Progenitor cell of endocrine pancreas (in vitro differentiated cells): ENCODE measurements around the gene STRN3. TPM values are rescaled to one million over a fixed set of nuclear protein-coding genes. Genes with fewer than 3 reads are reported as not detected.

Experiments
- DNase-seq: peaks from one replicate; pipeline ENCODE4 v3.0.0; 2021; ENCODE audit warnings: low spot score; ENCODE audit not compliant: unreplicated experiment
- H3K27ac Mint-ChIP-seq: 2 replicates; pipeline ENCODE4 v1.8.0; 2021; ENCODE audit warnings: mild to moderate bottlenecking, moderate library complexity, mixed read lengths
- H3K27me3 Mint-ChIP-seq: 2 replicates; pipeline ENCODE4 v1.8.0; 2021; ENCODE audit warnings: mixed read lengths
- H3K36me3 Mint-ChIP-seq: 2 replicates; pipeline ENCODE4 v1.8.0; 2022; ENCODE audit warnings: mixed read lengths; ENCODE audit not compliant: insufficient read depth
- H3K4me1 Mint-ChIP-seq: 2 replicates; pipeline ENCODE4 v1.8.0; 2021; ENCODE audit warnings: low read depth, mixed read lengths
- H3K4me3 Mint-ChIP-seq: 2 replicates; pipeline ENCODE4 v1.8.0; 2021; ENCODE audit warnings: low read depth, mild to moderate bottlenecking, moderate library complexity, mixed read lengths
- H3K9me3 Mint-ChIP-seq: 2 replicates; pipeline ENCODE4 v1.8.0; 2021; ENCODE audit warnings: low read depth, mixed read lengths
- long read RNA-seq: library from polyadenylated mRNA; unstranded; transcript quantifications from one replicate; pipeline ENCODE4 v2.0.0, GENCODE V29; 2020
- total RNA-seq: library from RNA; stranded (reverse); gene quantifications from 2 replicates; pipeline ENCODE4 v1.2.1, GENCODE V29; 2021
- TF ChIP-seq, protein P1 (sequence below): fragments of 200-600 bp; sonication (generic); IDR thresholded peaks from one replicate; pipeline ENCODE4 v1.5.0; 2021; ENCODE audit warnings: antibody characterized with exemption, mild to moderate bottlenecking; ENCODE audit not compliant: unreplicated experiment

The STRN3 gene, protein sequence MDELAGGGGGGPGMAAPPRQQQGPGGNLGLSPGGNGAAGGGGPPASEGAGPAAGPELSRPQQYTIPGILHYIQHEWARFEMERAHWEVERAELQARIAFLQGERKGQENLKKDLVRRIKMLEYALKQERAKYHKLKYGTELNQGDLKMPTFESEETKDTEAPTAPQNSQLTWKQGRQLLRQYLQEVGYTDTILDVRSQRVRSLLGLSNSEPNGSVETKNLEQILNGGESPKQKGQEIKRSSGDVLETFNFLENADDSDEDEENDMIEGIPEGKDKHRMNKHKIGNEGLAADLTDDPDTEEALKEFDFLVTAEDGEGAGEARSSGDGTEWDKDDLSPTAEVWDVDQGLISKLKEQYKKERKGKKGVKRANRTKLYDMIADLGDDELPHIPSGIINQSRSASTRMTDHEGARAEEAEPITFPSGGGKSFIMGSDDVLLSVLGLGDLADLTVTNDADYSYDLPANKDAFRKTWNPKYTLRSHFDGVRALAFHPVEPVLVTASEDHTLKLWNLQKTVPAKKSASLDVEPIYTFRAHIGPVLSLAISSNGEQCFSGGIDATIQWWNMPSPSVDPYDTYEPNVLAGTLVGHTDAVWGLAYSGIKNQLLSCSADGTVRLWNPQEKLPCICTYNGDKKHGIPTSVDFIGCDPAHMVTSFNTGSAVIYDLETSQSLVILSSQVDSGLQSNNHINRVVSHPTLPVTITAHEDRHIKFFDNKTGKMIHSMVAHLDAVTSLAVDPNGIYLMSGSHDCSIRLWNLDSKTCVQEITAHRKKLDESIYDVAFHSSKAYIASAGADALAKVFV
- 46.7 and 54.8 TPM in 2 replicates for total RNA-seq
- long read RNA-seq, partial matches to known transcripts = 2 of 5 reads
- long read RNA-seq, other reads (novel, unspliced or antisense) = 3 of 5 reads

- peak within 1 kb of the TSS; percentile 88 for H3K4me3 Mint-ChIP-seq
- peaks cover 5% of the 10 kb centered on the region for H3K9me3 Mint-ChIP-seq
Measured at GRCh38 chr14:31026077-31026449, at the start of gene STRN3. STRN3 (minus strand) TSS chr14:31026379; CDS start chr14:31026185, 194 bp downstream.

DNA sequence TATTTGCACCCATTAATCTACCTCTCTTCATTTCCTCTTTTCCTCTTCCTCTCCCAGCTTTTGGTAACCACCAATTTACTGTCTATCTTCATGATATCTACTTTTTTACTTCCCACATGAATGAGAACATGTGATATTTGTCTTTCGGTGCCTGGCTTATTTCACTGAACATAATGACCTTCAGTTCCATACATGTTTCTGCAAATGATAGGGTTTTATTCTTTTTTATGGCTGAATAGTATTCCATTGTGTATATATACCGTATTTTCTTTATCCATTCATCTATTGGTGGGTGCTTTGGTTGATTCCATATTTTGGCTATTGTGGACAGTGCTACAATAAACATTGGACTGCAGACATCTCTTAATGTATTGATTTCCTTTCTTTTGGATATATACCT is 49.0 kb upstream of the STRN3 start:
- TF ChIP-seq, protein P1, sequence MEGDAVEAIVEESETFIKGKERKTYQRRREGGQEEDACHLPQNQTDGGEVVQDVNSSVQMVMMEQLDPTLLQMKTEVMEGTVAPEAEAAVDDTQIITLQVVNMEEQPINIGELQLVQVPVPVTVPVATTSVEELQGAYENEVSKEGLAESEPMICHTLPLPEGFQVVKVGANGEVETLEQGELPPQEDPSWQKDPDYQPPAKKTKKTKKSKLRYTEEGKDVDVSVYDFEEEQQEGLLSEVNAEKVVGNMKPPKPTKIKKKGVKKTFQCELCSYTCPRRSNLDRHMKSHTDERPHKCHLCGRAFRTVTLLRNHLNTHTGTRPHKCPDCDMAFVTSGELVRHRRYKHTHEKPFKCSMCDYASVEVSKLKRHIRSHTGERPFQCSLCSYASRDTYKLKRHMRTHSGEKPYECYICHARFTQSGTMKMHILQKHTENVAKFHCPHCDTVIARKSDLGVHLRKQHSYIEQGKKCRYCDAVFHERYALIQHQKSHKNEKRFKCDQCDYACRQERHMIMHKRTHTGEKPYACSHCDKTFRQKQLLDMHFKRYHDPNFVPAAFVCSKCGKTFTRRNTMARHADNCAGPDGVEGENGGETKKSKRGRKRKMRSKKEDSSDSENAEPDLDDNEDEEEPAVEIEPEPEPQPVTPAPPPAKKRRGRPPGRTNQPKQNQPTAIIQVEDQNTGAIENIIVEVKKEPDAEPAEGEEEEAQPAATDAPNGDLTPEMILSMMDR = no peak
- H3K36me3 Mint-ChIP-seq = peaks cover 22% of the 10 kb centered on the region
- peaks cover 12% of the 10 kb centered on the region for H3K9me3 Mint-ChIP-seq

More at GRCh38 chr14:31026077-31026449, at the start of gene STRN3:
- Mint-ChIP-seq H3K4me1 (peaks cover 30% of the 10 kb centered on the region), H3K36me3 (peaks cover 11% of the 10 kb centered on the region), H3K27me3 (no peaks in the 10 kb centered on the region), H3K27ac (peak within 1 kb of the TSS; percentile 98)
- TF ChIP-seq, protein P1 = no peak
- no peak for DNase-seq

DNA sequence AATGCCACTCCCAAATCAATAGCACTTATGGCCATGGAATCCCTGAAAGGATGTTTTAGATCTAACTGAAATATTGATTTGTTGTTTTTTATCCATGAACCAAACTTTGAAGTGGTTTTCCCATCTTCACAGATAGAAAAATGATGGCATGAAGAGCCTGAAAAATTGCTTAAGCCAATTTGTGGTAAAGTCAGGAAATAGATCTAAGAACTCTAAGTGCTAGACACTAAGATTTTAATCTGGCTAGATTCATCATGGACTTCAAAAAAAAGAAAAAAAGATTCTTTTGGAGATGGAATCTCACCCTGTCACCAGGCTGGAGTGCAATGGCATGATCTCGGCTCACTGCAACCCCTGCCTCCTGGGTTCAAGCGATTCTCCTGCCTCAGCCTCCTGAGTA is 45.0 kb upstream of the STRN3 start:
- H3K9me3 Mint-ChIP-seq = peaks cover 7% of the 10 kb centered on the region
- DNase-seq = no peak
- no peaks in the 10 kb centered on the region for H3K27me3 Mint-ChIP-seq
- H3K4me3 Mint-ChIP-seq = no peak overlapping the region
- TF ChIP-seq, protein P1 = no peak
- H3K36me3 Mint-ChIP-seq = peaks cover 18% of the 10 kb centered on the region
- H3K27ac Mint-ChIP-seq = no peak overlapping the region
- peaks cover 2% of the 10 kb centered on the region for H3K4me1 Mint-ChIP-seq

More for the DNA sequence above, 49.0 kb upstream of the STRN3 start:
- no peaks in the 10 kb centered on the region for H3K4me1 Mint-ChIP-seq
- no peak overlapping the region for H3K27ac Mint-ChIP-seq
- H3K4me3 Mint-ChIP-seq = no peak overlapping the region
- no peaks in the 10 kb centered on the region for H3K27me3 Mint-ChIP-seq
- DNase-seq = no peak

DNA sequence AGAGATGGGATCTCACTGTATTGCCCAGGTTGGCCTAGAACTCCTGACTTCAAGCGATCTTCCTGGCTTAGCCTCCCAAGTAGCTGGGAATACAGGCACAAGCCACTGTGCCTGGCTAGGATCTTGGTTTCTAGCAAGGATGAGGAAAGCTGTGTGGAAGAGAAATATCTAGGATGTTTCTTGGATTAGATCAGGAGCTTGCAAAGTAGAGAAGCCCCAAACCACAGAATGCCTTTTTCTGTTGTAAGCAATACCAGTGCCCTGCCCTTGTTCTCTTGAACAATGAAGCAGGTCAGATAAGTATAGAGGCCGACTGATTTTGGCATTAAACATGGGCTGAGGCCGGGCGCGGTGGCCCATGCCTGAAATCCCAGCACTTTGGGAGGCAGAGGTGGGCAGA is 44.3 kb upstream of the STRN3 start:
- no peak for DNase-seq
- TF ChIP-seq, protein P1 = no peak
- no peak overlapping the region for H3K4me3 Mint-ChIP-seq
- peaks cover 5% of the 10 kb centered on the region for H3K9me3 Mint-ChIP-seq
- peaks cover 13% of the 10 kb centered on the region for H3K36me3 Mint-ChIP-seq
- H3K4me1 Mint-ChIP-seq = peaks cover 2% of the 10 kb centered on the region
- no peak overlapping the region for H3K27ac Mint-ChIP-seq
- H3K27me3 Mint-ChIP-seq = no peaks in the 10 kb centered on the region

- H3K4me3 Mint-ChIP-seq = no peak overlapping the region
- peaks cover 8% of the 10 kb centered on the region for H3K36me3 Mint-ChIP-seq
- no peaks in the 10 kb centered on the region for H3K9me3 Mint-ChIP-seq
Measured at GRCh38 chr14:31069343-31069742, 43.2 kb upstream of the STRN3 start.

More at GRCh38 chr14:31069343-31069742, 43.2 kb upstream of the STRN3 start:
- DNase-seq = no peak
- Mint-ChIP-seq H3K4me1 (peaks cover 2% of the 10 kb centered on the region), H3K27ac (no peak overlapping the region), H3K27me3 (no peaks in the 10 kb centered on the region)
- TF ChIP-seq, protein P1 = no peak
